Gastrocnemius medialis (tissue), 4 donors: ENCODE measurements around the gene HK1. TPM values are rescaled to one million over a fixed set of nuclear protein-coding genes. Genes with fewer than 3 reads are reported as not detected.

ENCODE experiments used
- ATAC-seq, 2 donors: fragments of 150-250 bp; one replicate each; pipeline ENCODE4 v1.9.1; 2016
- DNase-seq, 2 donors: peaks; one replicate each; pipeline ENCODE4 v3.0.0-alpha.2; 2019
- H3K27ac ChIP-seq, 4 donors: fragments of 200-600 bp; sonication (generic); 1 replicate in 1 of 4; 2 replicates in 3 of 4; pipeline ENCODE4 v1.5.1; 2016 to 2018; ENCODE audit warnings: mild to moderate bottlenecking in 2 of 4, moderate library complexity in 1 of 4
- H3K27me3 ChIP-seq, 3 donors: fragments of 200-600 bp; sonication (generic) in 2 of 3; 1 replicate in 1 of 3; 2 replicates in 2 of 3; pipeline versions ENCODE4 v1.5.1 to v1.6.0; 2016 to 2019; ENCODE audit warnings: mild to moderate bottlenecking in 1 of 3, moderate library complexity in 1 of 3
- H3K36me3 ChIP-seq, 2 donors: fragments of 200-600 bp; sonication (generic) in 1 of 2; one replicate each; pipeline ENCODE4 v1.5.1; 2017 to 2018
- H3K4me1 ChIP-seq, 2 donors: fragments of 200-600 bp; sonication (generic) in 1 of 2; one replicate each; pipeline ENCODE4 v1.5.1; 2016 to 2017; ENCODE audit warnings: mild to moderate bottlenecking in 2 of 2
- H3K4me3 ChIP-seq, 4 donors: fragments of 200-600 bp; sonication (generic) in 3 of 4; 1 replicate in 1 of 4; 2 replicates in 3 of 4; pipeline ENCODE4 v1.5.1; 2016 to 2019; ENCODE audit warnings: mild to moderate bottlenecking in 2 of 4
- H3K9me3 ChIP-seq, 3 donors: fragments of 200-600 bp; sonication (generic) in 2 of 3; 1 replicate in 1 of 3; 2 replicates in 2 of 3; pipeline ENCODE4 v1.5.1; 2016 to 2019
- POLR2A ChIP-seq, 2 donors: fragments of 450-650 bp; IDR thresholded peaks; one replicate each; pipeline ENCODE4 v1.6.1; 2017; ENCODE audit warnings: antibody characterized with exemption in 2 of 2, mild to moderate bottlenecking in 2 of 2, moderate library complexity in 2 of 2
- in situ Hi-C, 4 donors: fragments of 200-750 bp; cut with MboI; loops; one replicate each; pipeline versions ENCODE4 v1.15.0 to v1.8.0; 2017; ENCODE audit warnings: low sequenced_read_pairs in 4 of 4
- intact Hi-C: fragments of 100-400 bp; cut with DNase I; formaldehyde crosslinking; loops from one replicate; pipeline ENCODE4 v1.15.1; 2023; ENCODE audit warnings: low total_unique reads
- total RNA-seq, 4 donors: library from RNA; depleted of rRNA; stranded (reverse); fragments of >200 nt; gene quantifications; one replicate each; pipeline versions ENCODE4 v1.1.0 to v1.2.3, GENCODE V29; 2016
- TF ChIP-seq, protein P1 (sequence below), 5 experiments: fragments of 450-650 bp in 3 of 5; fragments of 200-600 bp in 2 of 5; sonication (generic) in 2 of 5; IDR thresholded peaks in 4 of 5; conservative IDR thresholded peaks in 1 of 5; 1 replicate in 4 of 5; 2 replicates in 1 of 5; pipeline ENCODE4 v1.5.1; 2016 to 2019; ENCODE audit warnings: antibody characterized with exemption in 5 of 5, mild to moderate bottlenecking in 3 of 5, moderate library complexity in 3 of 5

Gene HK1
- total RNA-seq, 4 donors from 2014 or later = 168 to 331 (median 246) TPM

DNA sequence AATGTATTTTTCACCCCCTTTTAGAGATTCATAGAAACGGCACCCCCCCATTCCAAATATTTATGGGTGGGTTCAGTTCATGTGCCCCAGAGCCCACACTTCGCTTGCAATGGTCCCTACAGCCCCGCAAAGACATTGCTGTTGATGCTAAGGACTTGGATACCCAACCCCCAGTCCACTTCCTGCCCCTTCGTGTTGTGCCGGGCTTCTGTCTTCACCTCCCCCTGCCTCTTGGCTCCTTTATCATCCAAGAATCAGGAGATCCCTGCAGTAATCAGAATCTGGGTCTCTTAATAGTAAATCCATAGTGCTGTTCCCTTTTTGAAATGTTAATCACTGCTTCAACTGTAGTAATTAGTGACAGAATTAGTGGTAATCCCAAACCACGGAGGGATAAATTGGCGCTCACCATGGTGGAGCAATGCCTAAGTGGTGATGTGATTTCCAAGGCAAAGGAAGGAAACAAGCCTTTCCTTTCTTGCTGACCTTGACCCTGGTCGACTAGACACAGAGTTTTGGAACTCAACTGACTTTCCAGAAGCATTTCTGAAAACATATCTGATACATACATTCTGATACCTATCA lies 67.7 kb downstream of the HK1 start:
- ATAC-seq (no peak), DNase-seq (no peak)
- Histone ChIP-seq H3K4me1 (peaks cover 46 to 55% of the 10 kb centered on the region in 2 donors), H3K4me3 (no peak overlapping the region), H3K9me3 (no peaks in the 10 kb centered on the region), H3K27me3 (no peaks in the 10 kb centered on the region), H3K27ac (peak overlapping the region; percentile 51 to 77 (median 70)), H3K36me3 (no peaks in the 10 kb centered on the region)
- intact Hi-C loops = no loop called here
- in situ Hi-C loops = no loop called here
- TF ChIP-seq POLR2A (IDR thresholded peaks at IDR 0.05) = no peak
- TF ChIP-seq, protein P1, sequence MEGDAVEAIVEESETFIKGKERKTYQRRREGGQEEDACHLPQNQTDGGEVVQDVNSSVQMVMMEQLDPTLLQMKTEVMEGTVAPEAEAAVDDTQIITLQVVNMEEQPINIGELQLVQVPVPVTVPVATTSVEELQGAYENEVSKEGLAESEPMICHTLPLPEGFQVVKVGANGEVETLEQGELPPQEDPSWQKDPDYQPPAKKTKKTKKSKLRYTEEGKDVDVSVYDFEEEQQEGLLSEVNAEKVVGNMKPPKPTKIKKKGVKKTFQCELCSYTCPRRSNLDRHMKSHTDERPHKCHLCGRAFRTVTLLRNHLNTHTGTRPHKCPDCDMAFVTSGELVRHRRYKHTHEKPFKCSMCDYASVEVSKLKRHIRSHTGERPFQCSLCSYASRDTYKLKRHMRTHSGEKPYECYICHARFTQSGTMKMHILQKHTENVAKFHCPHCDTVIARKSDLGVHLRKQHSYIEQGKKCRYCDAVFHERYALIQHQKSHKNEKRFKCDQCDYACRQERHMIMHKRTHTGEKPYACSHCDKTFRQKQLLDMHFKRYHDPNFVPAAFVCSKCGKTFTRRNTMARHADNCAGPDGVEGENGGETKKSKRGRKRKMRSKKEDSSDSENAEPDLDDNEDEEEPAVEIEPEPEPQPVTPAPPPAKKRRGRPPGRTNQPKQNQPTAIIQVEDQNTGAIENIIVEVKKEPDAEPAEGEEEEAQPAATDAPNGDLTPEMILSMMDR (IDR thresholded peaks at IDR 0.05 in 4 of 5, conservative IDR thresholded peaks at IDR 0.05 in 1 of 5) = no peak

DNA sequence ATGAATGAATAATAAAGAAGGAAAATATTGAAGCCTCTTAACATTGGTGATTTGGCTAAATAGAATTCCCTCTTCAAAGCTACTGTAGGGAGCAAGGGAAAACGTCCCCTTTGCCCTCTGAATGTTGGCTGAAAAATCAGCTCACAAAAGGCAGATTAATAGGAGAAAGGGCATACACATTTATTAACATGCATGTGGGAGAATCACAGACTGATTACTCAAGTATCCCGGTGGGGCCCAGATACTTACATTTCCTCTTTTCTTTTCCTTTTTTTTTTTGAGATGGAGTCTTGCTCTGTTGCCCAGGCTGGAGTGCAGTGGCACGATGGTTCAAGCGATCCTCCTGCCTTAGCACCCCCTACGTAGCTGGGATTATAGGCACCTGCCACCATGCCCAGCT lies 68.5 kb downstream of the HK1 start:
- no peak for DNase-seq
- no peak overlapping the region for H3K4me3 ChIP-seq
- no peak for ATAC-seq
- TF ChIP-seq, protein P1 (IDR thresholded peaks at IDR 0.05 in 4 of 5, conservative IDR thresholded peaks at IDR 0.05 in 1 of 5) = no peak
- TF ChIP-seq POLR2A (IDR thresholded peaks at IDR 0.05) = no peak
- H3K27ac ChIP-seq = peak overlapping the region in 3 of 4 donors; percentile 51 to 77 (median 63)
- intact Hi-C loops (no loop called here), in situ Hi-C loops (no loop called here)
- H3K36me3 ChIP-seq = no peaks in the 10 kb centered on the region
- H3K4me1 ChIP-seq = peaks cover 42 to 55% of the 10 kb centered on the region in 2 donors
- no peaks in the 10 kb centered on the region for H3K27me3 ChIP-seq
- no peaks in the 10 kb centered on the region for H3K9me3 ChIP-seq

DNA sequence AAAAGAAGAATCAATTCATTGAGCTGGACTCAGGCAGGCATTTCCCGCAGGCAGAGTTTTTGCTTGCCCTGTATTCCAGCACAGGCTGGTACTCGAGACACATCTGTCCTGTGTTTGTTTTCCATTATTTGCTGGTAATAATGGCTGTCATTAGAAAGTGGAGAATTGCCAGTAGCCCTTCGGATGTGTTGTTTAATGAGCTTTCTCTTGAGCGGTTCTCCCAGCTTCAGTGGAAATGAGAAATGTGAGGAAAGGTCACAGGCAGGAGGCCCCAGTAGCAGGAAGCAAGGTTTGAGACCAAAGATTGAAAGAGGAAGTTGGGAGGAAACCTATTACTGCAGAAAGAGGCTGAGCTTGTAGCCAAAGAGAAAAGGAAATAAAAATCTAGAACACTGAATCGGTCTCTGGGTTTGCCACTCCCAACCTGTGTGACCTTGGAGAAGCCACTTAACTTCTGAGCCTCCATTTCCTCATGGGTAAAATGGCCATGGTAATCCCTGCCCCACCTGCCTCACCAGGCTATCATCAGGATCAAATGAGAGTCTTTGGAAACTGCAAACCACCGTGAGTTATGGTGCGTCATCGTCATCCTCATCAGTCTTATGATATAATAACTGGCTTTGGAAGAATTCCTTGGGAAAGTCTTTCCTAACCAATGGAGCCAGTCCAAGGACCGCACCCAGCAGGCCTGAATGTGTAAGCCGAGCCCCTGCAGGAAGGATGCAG lies 70.7 kb downstream of the HK1 start:
- H3K4me1 ChIP-seq = peaks cover 42 to 53% of the 10 kb centered on the region in 2 donors
- H3K36me3 ChIP-seq = no peaks in the 10 kb centered on the region
- no peaks in the 10 kb centered on the region for H3K27me3 ChIP-seq
- H3K27ac ChIP-seq = peak overlapping the region; percentile 52 to 70 (median 64)
- no peak overlapping the region for H3K4me3 ChIP-seq
- DNase-seq (peak; percentile 46 to 68), ATAC-seq (peak; percentile 71 to 83)
- intact Hi-C loops = no loop called here
- TF ChIP-seq, protein P1 (IDR thresholded peaks at IDR 0.05 in 4 of 5, conservative IDR thresholded peaks at IDR 0.05 in 1 of 5) = no peak
- no peak for TF ChIP-seq POLR2A (IDR thresholded peaks at IDR 0.05)
- H3K9me3 ChIP-seq = no peaks in the 10 kb centered on the region
- in situ Hi-C loops = no loop called here

DNA sequence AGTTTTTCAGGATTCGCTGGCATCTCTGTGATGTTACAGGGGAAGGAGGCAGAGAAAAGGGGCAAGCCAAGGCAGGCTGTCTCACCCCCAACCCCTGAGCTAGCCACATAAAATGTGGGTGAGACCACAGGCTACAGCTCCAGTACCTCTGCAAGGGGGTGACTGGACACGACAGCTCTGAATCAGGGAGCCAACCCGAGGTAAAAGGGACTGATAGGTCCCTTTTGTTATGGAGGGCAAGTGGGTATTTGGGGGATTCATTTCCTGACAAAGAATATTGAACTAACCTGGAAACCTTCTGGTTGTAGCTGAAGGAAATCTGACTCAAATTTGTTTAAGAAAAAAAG lies 71.2 kb downstream of the HK1 start:
- TF ChIP-seq POLR2A (IDR thresholded peaks at IDR 0.05) = no peak
- TF ChIP-seq, protein P1 (IDR thresholded peaks at IDR 0.05 in 4 of 5, conservative IDR thresholded peaks at IDR 0.05 in 1 of 5) = no peak
- no peak for DNase-seq
- H3K27me3 ChIP-seq = no peaks in the 10 kb centered on the region
- intact Hi-C loops = no loop called here
- H3K4me3 ChIP-seq = no peak overlapping the region
- ATAC-seq = no peak
- in situ Hi-C loops = no loop called here
- H3K27ac ChIP-seq = peak overlapping the region; percentile 25 to 68 (median 56)
- H3K4me1 ChIP-seq = peaks cover 40 to 49% of the 10 kb centered on the region in 2 donors
- no peaks in the 10 kb centered on the region for H3K9me3 ChIP-seq
- H3K36me3 ChIP-seq = no peaks in the 10 kb centered on the region
